ENCODE data around the gene CLEC4D.
A peak's percentile ranks its signal among the peaks of the same experiment; 100 is the strongest.
"Not testable (repeated sequence)": the region's sequence is repeated elsewhere in the genome, so short reads cannot be mapped to it uniquely, and the experiment has no call there.

The CLEC4D gene

GRCh38 chr12:8537820-8538219, 24.5 kb downstream of the CLEC4D start:
- DNase-seq: not testable (repeated sequence)

GRCh38 chr12:8540831-8541230, 27.5 kb downstream of the CLEC4D start, which contains the start of gene CLEC4E:
CLEC4E (minus strand) TSS chr12:8540905; CDS start chr12:8540797, 108 bp downstream.
- DNase-seq: not testable (repeated sequence)

- no peak for DNase-seq
These were observed 28.3 kb downstream of the CLEC4D start for GRCh38 chr12:8541562-8541961.

GRCh38 chr12:8544295-8544694, 31.0 kb downstream of the CLEC4D start:
- DNase-seq: peak; percentile 12

GRCh38 chr12:8546591-8546990, 33.3 kb downstream of the CLEC4D start:
- DNase-seq: no peak

- DNase-seq: no peak
These were observed 34.3 kb downstream of the CLEC4D start for GRCh38 chr12:8547645-8548044.

- DNase-seq: no peak
These were observed 34.9 kb downstream of the CLEC4D start for GRCh38 chr12:8548192-8548591.

GRCh38 chr12:8549381-8549780, 36.1 kb downstream of the CLEC4D start:
- no peak for DNase-seq

GRCh38 chr12:8553088-8553627, 39.9 kb downstream of the CLEC4D start:
- no peak for DNase-seq

- DNase-seq: no peak
These were observed 41.3 kb downstream of the CLEC4D start for GRCh38 chr12:8554451-8555195.

GRCh38 chr12:8556531-8557097, 43.3 kb downstream of the CLEC4D start:
- DNase-seq: no peak

- no peak for DNase-seq
These were observed 46.4 kb downstream of the CLEC4D start for GRCh38 chr12:8559676-8560075.

GRCh38 chr12:8561011-8561410, 47.7 kb downstream of the CLEC4D start:
- no peak for DNase-seq

- no peak for DNase-seq
These were observed 49.0 kb downstream of the CLEC4D start for GRCh38 chr12:8562310-8562709.

GRCh38 chr12:8563356-8563755, 50.1 kb downstream of the CLEC4D start:
- DNase-seq: no peak

- no peak for DNase-seq
These were observed 51.4 kb downstream of the CLEC4D start for GRCh38 chr12:8564656-8565055.

GRCh38 chr12:8566052-8566451, 52.7 kb downstream of the CLEC4D start:
- DNase-seq: not testable (repeated sequence)

- DNase-seq: no peak
These were observed 53.2 kb downstream of the CLEC4D start for GRCh38 chr12:8566525-8566924.
